CD14-positive monocyte (primary cell): ENCODE measurements around the gene ACACA. TPM values are rescaled to one million over a fixed set of nuclear protein-coding genes. Genes with fewer than 3 reads are reported as not detected.

ENCODE experiments used
- DNase-seq, 3 donors: peaks; one replicate each; pipeline ENCODE4 v3.0.0-alpha.2; 2011 to 2022
- H2AFZ ChIP-seq: 2 replicates; pipeline ENCODE4 v1.6.0; 2012; ENCODE audit warnings: mild to moderate bottlenecking, low read depth, low read length, inconsistent platforms; ENCODE audit not compliant: insufficient read depth, poor library complexity, severe bottlenecking
- H3K27ac ChIP-seq, 2 donors: 1 replicate in 1 of 2; 2 replicates in 1 of 2; pipeline ENCODE4 v1.5.1; 2012 to 2013; ENCODE audit warnings: low read length in 2 of 2, control low read depth in 1 of 2, inconsistent platforms in 1 of 2, low read depth in 1 of 2, mild to moderate bottlenecking in 1 of 2
- H3K27me3 ChIP-seq, 2 donors: one replicate each; pipeline versions ENCODE4 v1.6.0 to v1.6.1; 2011 to 2013; ENCODE audit warnings: low read length in 2 of 2; ENCODE audit not compliant: control insufficient read depth in 2 of 2, insufficient read depth in 2 of 2
- H3K36me3 ChIP-seq, 2 donors: replicated peaks in 1 of 2; 1 replicate in 1 of 2; 2 replicates in 1 of 2; pipeline versions ENCODE4 v1.5.1 to v1.6.1; 2012 to 2013; ENCODE audit warnings: low read length in 2 of 2, control low read depth in 1 of 2, inconsistent platforms in 1 of 2, mild to moderate bottlenecking in 1 of 2; ENCODE audit not compliant: insufficient read depth in 2 of 2, control insufficient read depth in 1 of 2
- H3K4me1 ChIP-seq, 2 donors: 1 replicate in 1 of 2; 2 replicates in 1 of 2; pipeline versions ENCODE4 v1.5.1 to v1.6.1; 2012 to 2013; ENCODE audit warnings: low read length in 2 of 2, control low read depth in 1 of 2, inconsistent platforms in 1 of 2, mild to moderate bottlenecking in 1 of 2, moderate library complexity in 1 of 2; ENCODE audit not compliant: insufficient read depth in 2 of 2, control insufficient read depth in 1 of 2
- H3K4me2 ChIP-seq: replicated peaks from 2 replicates; pipeline ENCODE3; 2012; ENCODE audit warnings: low read length, moderate library complexity, mild to moderate bottlenecking; ENCODE audit not compliant: poor library complexity, severe bottlenecking; ENCODE audit errors: extremely low read depth
- H3K4me3 ChIP-seq, 3 experiments: fragments of 200-600 bp in 1 of 3; sonication (generic) in 1 of 3; replicated peaks in 1 of 3; 1 replicate in 2 of 3; 2 replicates in 1 of 3; pipeline ENCODE4 v1.5.1; 2011 to 2013; ENCODE audit warnings: low read length in 3 of 3, mild to moderate bottlenecking in 3 of 3, control low read depth in 2 of 3, low read depth in 2 of 3, inconsistent platforms in 1 of 3, moderate library complexity in 1 of 3
- H3K79me2 ChIP-seq: 2 replicates; pipeline ENCODE4 v1.6.0; 2012; ENCODE audit warnings: mild to moderate bottlenecking, control low read depth, inconsistent platforms, low read length, moderate library complexity; ENCODE audit not compliant: insufficient read depth
- H3K9ac ChIP-seq: 2 replicates; pipeline ENCODE4 v1.6.0; 2017; ENCODE audit warnings: low read length, mild to moderate bottlenecking; ENCODE audit not compliant: insufficient read depth, poor library complexity, severe bottlenecking
- H3K9me3 ChIP-seq, 2 donors: replicated peaks in 1 of 2; 1 replicate in 1 of 2; 2 replicates in 1 of 2; pipeline versions ENCODE4 v1.5.1 to v1.6.1; 2012 to 2013; ENCODE audit warnings: low read length in 2 of 2, control low read depth in 1 of 2; ENCODE audit not compliant: control insufficient read depth in 1 of 2, insufficient read depth in 1 of 2
- H4K20me1 ChIP-seq: 2 replicates; pipeline ENCODE4 v1.6.0; 2012; ENCODE audit warnings: mild to moderate bottlenecking, low read length, control low read depth, moderate library complexity; ENCODE audit not compliant: insufficient read depth
- H3K27ac Mint-ChIP-seq, 7 donors: one replicate each; pipeline ENCODE4 v1.8.0; 2020; ENCODE audit warnings: mild to moderate bottlenecking in 7 of 7, mixed read lengths in 7 of 7, moderate library complexity in 6 of 7, inconsistent platforms in 2 of 7
- H3K27me3 Mint-ChIP-seq, 3 donors: one replicate each; pipeline ENCODE4 v1.8.0; 2021 to 2022; ENCODE audit warnings: low read depth in 3 of 3, mild to moderate bottlenecking in 3 of 3, mixed read lengths in 3 of 3, moderate library complexity in 3 of 3, inconsistent platforms in 1 of 3
- H3K36me3 Mint-ChIP-seq, 2 donors: one replicate each; pipeline ENCODE4 v1.8.0; 2020; ENCODE audit warnings: mixed read lengths in 2 of 2, inconsistent platforms in 1 of 2, mild to moderate bottlenecking in 1 of 2
- H3K4me1 Mint-ChIP-seq: one replicate; pipeline ENCODE4 v1.8.0; 2020; ENCODE audit warnings: mild to moderate bottlenecking, mixed read lengths
- H3K4me3 Mint-ChIP-seq, 2 donors: one replicate each; pipeline ENCODE4 v1.8.0; 2020; ENCODE audit warnings: mild to moderate bottlenecking in 2 of 2, mixed read lengths in 2 of 2, moderate library complexity in 1 of 2
- H3K9me3 Mint-ChIP-seq, 7 donors: one replicate each; pipeline ENCODE4 v1.8.0; 2020 to 2022; ENCODE audit warnings: mixed read lengths in 7 of 7, mild to moderate bottlenecking in 6 of 7, moderate library complexity in 6 of 7, inconsistent platforms in 2 of 7
- CTCF ChIP-seq: fragments of 200-600 bp; IDR thresholded peaks from one replicate; pipeline ENCODE4 v1.8.0; 2022; ENCODE audit warnings: antibody characterized with exemption, mild to moderate bottlenecking
- WGBS: methylation state at CpG from one replicate; pipeline ENCODE4 v1.1.5; 2013; ENCODE audit warnings: missing lambda C conversion rate; ENCODE audit not compliant: insufficient coverage; 5-methylcytosine and 5-hydroxymethylcytosine counted together
- intact Hi-C, 2 donors: fragments of 100-400 bp; cut with micrococcal nuclease; formaldehyde crosslinking; loops; one replicate each; pipeline versions ENCODE4 v1.15.0 to v1.15.1; 2023
- polyA plus RNA-seq, 3 donors: library from polyadenylated mRNA; depleted of rRNA in 1 of 3; unstranded in 2 of 3; stranded (reverse) in 1 of 3; fragments of 300-500 nt in 2 of 3; fragments of >200 nt in 1 of 3; fragmentation: Illumina TruSeq in 2 of 3; gene quantifications; 1 replicate in 2 of 3; 2 replicates in 1 of 3; pipeline ENCODE4 v1.2.3, GENCODE V29; 2012 to 2021

Gene ACACA
- polyA plus RNA-seq, 3 donors = 3.5 to 4.6 (median 3.8) TPM

GRCh38 chr17:37109731-37110710, 296.6 kb downstream of the ACACA start:
- Histone ChIP-seq H3K79me2 (no peaks in the 10 kb centered on the region), H3K36me3 (peaks cover 16 to 46% of the 10 kb centered on the region in 2 donors), H3K4me2 (no peak overlapping the region), H3K27me3 (no peaks in the 10 kb centered on the region), H4K20me1 (no peaks in the 10 kb centered on the region), H3K9me3 (no peaks in the 10 kb centered on the region), H3K4me3 (no peak overlapping the region), H2AFZ (no peak overlapping the region), H3K9ac (no peak overlapping the region), H3K27ac (no peak overlapping the region), H3K4me1 (peaks cover 8% of the 10 kb centered on the region in 2 donors)
- Mint-ChIP-seq H3K27me3 (no peaks in the 10 kb centered on the region), H3K36me3 (peaks cover 31 to 50% of the 10 kb centered on the region in 2 donors), H3K4me1 (peaks cover 10% of the 10 kb centered on the region), H3K27ac (peak overlapping the region in 2 of 7 donors; percentile 27 to 41), H3K4me3 (no peak overlapping the region), H3K9me3 (no peaks in the 10 kb centered on the region)
- no peak for TF ChIP-seq CTCF
- 72% methylated on average over 8 of the region's 9 CpGs for WGBS
- no peak for DNase-seq
- intact Hi-C loops = no loop called here

GRCh38 chr17:37109106-37109505, 297.5 kb downstream of the ACACA start:
- Histone ChIP-seq H3K4me2 (no peak overlapping the region), H2AFZ (no peak overlapping the region), H3K4me3 (no peak overlapping the region), H3K27ac (no peak overlapping the region), H3K4me1 (peaks cover 8% of the 10 kb centered on the region in 2 donors), H3K9me3 (no peaks in the 10 kb centered on the region), H3K36me3 (peaks cover 16 to 46% of the 10 kb centered on the region in 2 donors), H4K20me1 (no peaks in the 10 kb centered on the region), H3K27me3 (no peaks in the 10 kb centered on the region), H3K9ac (no peak overlapping the region), H3K79me2 (no peaks in the 10 kb centered on the region)
- intact Hi-C loops = no loop called here
- Mint-ChIP-seq H3K27ac (no peak overlapping the region), H3K36me3 (peaks cover 31 to 50% of the 10 kb centered on the region in 2 donors), H3K9me3 (no peaks in the 10 kb centered on the region), H3K4me1 (peaks cover 10% of the 10 kb centered on the region), H3K27me3 (no peaks in the 10 kb centered on the region), H3K4me3 (no peak overlapping the region)
- WGBS = 100% methylated on average over 1 of the region's 5 CpGs
- no peak for TF ChIP-seq CTCF
- no peak for DNase-seq
